Uterus (tissue), 2 donors: ENCODE data around the gene NOX4.

ENCODE experiments used
- CTCF ChIP-seq, 4 experiments: fragments of 200-600 bp in 2 of 4; fragments of 450-650 bp in 2 of 4; sonication (generic) in 2 of 4; IDR thresholded peaks; one replicate each; pipeline ENCODE4 v1.5.1; 2016 to 2019; ENCODE audit warnings: antibody characterized with exemption in 4 of 4, mild to moderate bottlenecking in 2 of 4, moderate library complexity in 1 of 4
- POLR2A ChIP-seq, 2 donors: fragments of 450-650 bp; IDR thresholded peaks; one replicate each; pipeline ENCODE4 v1.6.1; 2016; ENCODE audit warnings: antibody characterized with exemption in 2 of 2, mild to moderate bottlenecking in 1 of 2, moderate library complexity in 1 of 2

GRCh38 chr11:89521294-89521693 is 30.1 kb upstream of the NOX4 start:
- TF ChIP-seq CTCF (IDR thresholded peaks at IDR 0.05), result no peak
- TF ChIP-seq POLR2A (IDR thresholded peaks at IDR 0.05), result no peak
